Amniotic epithelial cell (primary cell): ENCODE measurements around the gene FAM25G.

Experiments
- DNase-seq: peaks from one replicate; pipeline ENCODE4 v3.0.0-alpha.2; 2010; ENCODE audit warnings: low read depth

Gene FAM25G

DNA sequence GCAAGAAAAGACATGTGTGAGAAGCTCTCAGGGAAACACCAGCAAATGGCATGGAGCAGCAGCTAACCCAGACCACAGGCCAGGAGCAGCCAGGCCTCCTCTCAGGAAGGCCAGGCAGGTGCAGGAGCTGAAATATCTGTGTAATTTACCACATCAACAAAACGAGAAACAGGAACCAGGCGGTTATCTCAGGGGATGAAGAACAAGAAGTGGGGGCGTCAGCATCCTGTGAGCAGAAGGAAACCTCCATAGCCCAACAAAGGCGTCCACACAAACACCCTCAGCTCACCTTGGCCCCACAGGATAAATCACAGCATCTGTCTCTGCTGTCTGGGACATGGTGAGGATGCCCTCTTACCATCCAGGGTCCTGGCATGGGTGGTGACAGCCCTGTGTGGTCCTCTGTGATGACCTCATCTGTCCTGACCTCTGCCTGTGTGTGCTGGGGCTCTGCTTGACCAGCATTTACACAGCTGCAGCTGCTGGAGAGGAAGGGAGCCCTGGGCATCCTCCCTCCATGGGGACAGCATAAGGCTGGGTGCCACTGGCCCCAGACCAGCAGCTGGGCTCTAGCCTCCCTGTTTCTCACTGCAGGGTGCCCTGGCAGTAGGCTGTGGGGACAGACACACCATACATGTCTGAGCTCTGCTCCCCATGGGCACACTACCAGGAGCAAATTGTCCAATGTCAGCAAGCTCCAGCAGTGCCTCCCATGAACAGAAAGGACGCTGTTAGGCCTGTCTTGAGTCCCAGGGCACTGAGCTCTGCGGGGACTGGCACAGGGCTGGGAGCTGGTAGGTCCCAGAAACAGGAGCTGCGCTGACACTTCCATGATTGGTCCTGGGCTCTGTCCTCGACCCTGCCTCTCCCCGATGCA is 42.2 kb downstream of the FAM25G start:
- no peak for DNase-seq

DNA sequence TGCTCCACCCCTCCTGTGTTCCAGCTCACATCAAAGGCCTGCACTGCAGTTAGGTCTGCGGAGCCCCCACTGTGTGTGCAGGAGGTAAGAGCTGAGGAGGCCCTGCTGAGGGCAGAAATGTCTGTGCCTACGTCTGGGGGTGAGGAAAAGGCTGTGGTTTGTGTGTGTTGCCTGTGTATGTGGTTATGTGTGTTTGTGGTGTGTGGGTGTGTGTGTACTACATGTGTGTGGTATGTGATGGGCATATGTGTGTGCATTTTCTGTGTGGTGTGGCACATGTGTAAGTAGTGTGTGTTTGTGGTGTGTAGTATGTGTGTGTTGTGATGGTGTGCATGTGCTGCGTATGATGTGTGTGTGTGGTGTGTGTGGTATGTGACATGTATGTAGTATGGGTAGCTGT is 43.8 kb downstream of the FAM25G start:
- DNase-seq = no peak

DNA sequence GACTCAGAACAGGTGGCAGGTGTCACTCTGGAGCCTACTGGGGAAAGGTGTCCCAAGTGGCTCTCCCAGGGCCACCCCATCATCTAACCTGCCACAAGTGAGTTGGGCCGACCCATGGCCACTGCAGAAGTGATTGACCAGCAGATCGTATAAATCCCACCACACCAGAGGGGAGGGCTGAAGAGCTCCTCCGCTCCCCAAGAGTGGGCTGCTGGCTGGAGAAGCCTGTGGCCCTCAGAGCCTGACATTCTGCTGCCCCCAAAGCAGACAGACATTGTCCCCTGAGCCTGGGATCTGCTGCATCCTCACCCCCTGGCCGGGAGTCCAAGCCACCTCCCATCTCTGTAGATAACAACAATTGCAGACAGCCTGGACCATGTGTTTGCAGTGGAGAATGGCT is 44.3 kb downstream of the FAM25G start:
- DNase-seq = no peak

DNA sequence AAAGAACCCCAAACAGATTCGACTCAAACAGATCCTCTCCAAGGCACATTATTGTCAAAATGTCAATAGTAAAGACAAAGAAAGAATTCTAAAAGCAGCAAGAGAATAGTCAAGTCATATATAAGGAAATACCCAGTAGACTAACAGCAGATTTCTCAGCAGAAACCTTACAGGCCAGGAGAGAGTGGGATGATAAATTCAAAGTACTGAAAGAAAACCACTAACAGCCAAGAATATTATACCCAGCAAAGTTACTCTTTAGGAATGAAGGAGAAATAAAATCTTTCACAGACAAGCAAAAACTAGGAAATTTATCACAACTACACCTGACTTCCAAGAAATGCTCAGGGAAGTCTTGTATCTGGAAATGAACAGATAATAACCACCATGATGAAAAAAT is 45.8 kb downstream of the FAM25G start:
- no peak for DNase-seq

DNA sequence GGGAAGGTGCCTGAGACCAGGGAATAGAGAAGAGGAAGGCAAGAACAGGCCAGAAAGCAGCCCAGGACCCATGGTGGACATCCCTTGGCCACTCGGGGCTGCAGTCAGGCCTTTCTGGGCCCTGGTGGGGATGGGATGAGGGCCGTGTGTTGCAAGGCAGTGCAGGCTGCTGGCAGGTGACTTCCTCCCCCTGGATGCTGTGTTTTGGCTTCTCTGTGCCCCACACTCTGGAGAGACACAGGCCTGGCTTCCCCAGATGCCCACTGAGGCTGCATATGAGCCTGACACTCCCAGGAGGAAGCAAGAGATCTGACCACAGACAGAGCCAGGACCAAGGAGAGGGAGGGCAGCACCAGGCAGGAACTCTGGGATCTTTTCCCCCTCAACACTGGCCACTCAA is 47.5 kb downstream of the FAM25G start:
- no peak for DNase-seq

DNA sequence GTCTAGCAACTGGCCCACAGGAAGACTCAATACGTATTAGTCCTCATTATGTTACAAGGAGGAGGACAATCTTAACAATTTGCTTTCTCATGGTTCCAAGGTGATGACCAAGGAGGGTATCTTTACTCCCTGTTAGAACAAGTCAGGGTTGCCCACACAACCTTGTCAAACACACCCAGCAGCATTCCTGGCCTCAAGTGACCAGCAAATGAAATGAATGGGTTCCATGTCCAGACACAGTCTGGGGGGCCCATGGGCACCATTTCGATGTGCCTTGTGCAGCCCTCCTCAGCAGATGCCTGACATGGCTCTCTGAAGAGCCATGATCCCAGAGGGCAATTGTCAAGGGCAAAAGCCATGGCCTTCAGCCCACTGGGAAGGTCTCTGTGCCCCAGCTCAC is 48.4 kb downstream of the FAM25G start:
- DNase-seq = no peak

- no peak for DNase-seq
These were observed 49.1 kb downstream of the FAM25G start for GRCh38 chr10:47442351-47442750.

DNA sequence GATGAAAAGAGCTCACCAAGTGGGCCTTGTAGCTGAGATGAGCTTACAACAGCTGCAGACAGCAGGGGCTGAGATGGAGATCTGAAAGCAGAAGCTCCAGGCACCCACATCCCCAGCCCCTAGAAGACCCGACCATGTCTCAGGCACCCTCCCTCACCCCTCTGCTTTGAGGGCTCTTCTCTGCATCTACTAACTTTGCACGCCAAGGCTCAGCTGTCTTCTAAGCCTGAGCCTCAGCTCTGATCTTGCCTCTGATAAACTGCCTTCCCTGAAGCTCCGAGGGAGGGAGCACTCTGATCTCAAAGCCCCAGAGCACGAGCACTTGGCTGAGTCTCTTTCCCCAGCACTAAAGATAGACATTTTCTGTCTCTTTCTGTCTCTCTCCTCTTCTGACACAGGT is 49.6 kb downstream of the FAM25G start:
- DNase-seq = no peak

GRCh38 chr10:47440207-47440606 is 51.3 kb downstream of the FAM25G start:
- DNase-seq = no peak

DNA sequence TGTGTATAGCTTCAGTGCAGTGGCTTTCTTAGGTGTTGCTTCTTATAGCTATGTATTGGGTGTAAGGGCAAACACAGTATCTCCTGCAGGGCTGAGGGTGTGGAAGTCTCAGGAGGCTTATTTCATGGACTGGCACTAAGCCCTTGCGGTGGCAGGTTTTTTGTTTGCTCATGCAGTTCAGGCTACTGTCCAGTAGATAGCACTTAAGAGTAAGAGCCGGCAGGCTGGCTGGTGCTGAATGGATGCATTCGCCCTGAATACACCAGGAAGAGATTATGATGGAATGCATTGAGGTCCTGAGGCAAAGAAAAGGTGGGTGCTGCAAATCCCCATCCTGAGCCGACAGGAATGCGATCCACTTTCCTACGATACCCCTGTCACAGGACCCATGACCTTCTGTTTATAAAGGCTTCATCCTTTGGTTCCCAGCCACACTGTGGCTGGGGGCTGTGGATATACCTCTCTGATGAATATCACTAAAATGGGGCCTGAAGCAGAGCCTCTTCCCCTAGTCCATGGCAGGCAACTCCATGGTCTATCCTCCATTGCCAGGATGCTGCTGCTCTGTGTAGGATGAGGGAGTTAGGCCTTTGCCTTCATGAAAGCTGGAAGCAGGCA is 52.5 kb downstream of the FAM25G start:
- peak; percentile 84 for DNase-seq
